Raji (cell line): ENCODE measurements around the gene KIAA1671.

ENCODE experiments used
- POLR2A ChIP-seq: IDR thresholded peaks from 2 replicates; pipeline ENCODE4 v1.6.1; 2011; ENCODE audit warnings: low read depth, low read length, control low read depth; ENCODE audit not compliant: insufficient read depth

The KIAA1671 gene

GRCh38 chr22:24951942-24952836, at the start of gene KIAA1671:
TSS of gene KIAA1671 (plus strand) at chr22:24952716. CDS start at chr22:25028000, 75,284 bp downstream.
- no peak for TF ChIP-seq POLR2A

DNA sequence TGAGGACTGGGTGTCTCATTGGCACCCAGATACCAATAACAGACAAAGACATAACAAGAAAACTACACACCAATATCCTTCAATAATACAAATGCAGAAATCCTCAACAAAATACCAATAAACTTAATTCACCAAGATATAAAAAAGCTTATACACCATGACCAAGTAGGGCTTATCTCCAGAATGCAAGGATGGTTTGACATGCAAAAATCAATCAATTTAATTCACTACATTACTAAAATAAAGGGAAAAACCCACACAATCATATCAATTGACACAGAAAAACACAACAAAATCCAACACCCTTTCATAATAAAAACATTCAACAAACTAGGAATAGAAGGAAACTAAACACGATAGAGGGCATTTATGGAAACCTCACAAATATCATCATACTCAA, 46.6 kb upstream of the KIAA1671 start:
- no peak for TF ChIP-seq POLR2A

- no peak for TF ChIP-seq POLR2A
These were observed 32.5 kb upstream of the KIAA1671 start for GRCh38 chr22:24920029-24920428.

DNA sequence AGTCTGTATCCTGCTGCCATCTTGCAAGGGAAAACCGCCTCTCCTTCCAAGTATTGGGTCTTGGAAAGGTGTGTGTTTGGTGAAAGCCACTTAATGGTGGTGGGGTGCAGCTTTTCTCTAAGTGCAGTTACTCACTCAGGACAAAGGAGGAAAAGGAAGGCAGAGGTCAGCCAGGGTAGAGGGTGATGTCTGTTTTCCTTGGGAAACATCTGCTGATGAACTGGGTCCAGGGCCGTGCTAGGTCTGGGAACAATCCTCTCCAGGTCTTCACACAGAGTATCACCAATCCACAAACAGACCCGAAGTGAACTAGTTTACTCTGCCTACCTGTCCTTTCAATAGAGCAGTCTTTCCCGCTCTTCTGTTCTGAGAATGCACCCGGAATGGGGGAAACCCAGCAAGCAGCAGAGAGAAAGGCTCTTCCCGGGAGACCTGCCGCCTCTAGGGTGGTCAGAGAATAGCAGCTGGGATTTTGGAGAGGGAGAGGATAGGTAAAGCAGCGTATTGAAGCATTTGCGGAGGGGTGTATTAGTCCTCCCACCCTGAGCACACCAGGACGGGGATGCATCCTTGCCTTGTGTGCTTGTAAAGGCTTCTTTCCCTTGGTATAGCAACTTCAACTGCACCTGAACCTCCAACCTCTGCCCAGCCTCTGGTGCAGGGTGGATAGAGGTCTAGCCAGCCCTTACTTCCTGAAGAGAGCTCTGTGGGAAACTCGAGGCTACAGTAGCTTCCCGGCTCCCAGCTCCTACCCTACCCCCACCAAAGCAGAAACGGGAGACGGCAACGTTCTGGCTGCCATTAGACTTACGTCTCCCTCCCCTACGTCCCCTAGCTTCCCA, 26.7 kb upstream of the KIAA1671 start:
- TF ChIP-seq POLR2A: no peak

DNA sequence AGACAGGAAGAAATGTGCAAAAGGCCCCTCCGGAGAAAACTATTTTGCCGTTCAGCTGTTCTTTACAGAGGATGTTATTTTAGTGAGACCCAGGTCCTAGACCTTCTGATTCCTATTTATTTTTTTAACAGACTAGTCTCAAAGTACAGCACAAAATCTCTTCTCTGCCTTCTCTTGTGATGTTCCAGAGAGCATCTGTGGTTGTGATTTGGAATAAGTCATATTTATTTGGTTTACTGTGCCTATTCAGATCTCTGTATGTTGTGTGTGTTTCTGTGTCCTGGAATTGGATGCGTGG, 26.1 kb upstream of the KIAA1671 start:
- TF ChIP-seq POLR2A: no peak

DNA sequence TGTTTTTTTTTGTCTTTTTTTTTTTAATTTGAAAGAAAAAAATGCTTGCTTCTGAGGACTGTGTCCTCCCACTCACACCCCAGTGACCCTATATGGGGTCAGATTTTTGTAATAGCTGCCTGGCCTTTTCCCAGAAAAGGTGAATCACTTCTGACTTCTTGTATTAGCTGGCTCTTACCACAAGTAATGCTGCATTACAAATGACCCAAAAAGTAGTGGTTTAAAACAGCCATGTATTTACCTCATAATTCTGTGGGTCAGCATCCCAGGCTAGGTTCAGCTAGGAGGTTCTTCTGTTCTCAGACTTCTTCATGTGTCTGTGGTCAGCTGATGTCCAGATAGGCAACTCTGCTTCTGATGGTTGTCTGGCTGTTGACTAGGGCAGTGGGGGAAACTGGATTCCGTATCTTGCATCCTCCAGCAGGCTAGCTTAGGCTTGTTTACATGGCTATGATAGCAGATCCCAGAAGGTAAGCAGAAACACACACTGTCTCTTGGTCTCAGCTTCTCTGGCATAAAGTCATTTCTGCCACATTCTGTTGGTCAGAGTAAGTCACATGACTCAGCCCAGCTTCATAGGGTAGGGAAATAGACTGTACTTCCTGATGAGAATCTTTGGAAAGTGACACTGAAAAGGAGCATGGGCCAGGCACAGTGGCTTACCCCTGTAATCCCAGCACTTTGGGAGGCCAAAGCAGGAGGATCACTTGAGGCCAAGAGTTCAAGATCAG, 25.5 kb upstream of the KIAA1671 start:
- TF ChIP-seq POLR2A: no peak

DNA sequence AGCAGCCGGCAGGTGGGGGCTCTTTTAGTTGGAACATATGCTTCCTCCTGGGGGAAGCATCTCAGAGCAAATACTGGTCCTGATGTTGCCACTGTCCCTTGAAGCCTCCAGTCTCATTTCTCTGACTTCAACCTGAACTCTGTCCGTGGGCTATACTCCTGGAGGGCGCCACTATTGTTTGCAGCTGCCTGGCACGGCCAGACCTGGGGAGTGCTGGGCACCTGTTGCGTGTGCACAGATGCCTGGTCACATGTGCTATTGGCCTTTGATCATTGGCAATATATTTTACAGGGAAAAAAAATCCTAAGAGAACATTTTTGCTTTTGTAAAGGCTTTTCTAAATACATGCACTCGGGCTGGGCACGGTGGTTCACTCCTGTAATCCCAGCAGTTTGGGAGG, 24.2 kb upstream of the KIAA1671 start:
- no peak for TF ChIP-seq POLR2A

GRCh38 chr22:24930678-24931077, 21.8 kb upstream of the KIAA1671 start:
- TF ChIP-seq POLR2A: no peak

DNA sequence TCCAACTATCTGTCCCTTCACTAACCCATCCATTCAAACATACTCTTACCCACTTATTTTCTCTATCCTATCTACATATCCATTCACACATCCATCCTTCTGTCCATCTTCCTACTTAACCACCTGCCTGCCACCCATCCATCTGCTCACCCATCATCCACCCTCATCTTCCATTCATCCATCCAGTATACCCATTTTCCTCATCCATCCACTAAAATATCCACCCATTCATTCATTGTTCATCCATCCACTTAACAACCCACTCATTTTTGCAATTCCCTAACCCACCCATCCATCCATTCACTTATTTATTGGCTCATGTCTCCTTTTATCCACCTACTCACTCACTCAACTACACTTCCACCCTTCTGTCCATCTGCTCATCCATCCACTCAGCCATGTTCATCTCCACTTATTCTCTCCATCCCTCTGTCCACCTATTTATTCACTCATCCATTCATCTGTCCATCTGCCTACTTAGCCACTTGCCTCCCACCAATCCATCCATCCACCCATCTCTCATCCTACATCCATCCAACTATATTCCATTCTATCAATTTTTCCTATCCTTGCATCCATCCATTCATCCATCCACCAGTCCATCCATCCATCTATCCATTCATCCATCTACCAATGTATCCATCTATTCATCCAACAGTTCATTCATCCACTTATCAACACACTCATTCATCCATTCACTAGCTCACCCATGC, 16.6 kb upstream of the KIAA1671 start:
- TF ChIP-seq POLR2A: no peak

DNA sequence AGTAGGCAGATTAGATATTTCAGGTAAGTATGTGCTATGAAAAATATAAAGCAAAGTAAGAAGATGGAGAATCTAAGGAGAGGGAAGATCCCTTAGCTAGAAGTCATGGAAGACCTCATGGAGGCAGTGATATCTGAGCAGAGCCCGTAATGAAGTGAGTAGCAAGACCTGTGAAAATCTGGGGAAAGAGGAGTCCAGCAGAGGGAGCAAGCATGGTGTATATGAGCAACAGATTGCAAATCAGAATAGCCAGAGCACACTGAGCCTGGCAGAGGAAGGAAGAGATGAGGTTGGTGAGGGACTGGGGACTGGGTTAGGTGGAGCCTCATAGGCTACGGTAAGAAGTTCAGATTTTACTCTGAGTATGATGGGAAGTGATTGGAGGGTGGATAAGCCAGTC, 15.4 kb upstream of the KIAA1671 start:
- TF ChIP-seq POLR2A: no peak

GRCh38 chr22:24938741-24939341, 13.7 kb upstream of the KIAA1671 start:
- TF ChIP-seq POLR2A: no peak

DNA sequence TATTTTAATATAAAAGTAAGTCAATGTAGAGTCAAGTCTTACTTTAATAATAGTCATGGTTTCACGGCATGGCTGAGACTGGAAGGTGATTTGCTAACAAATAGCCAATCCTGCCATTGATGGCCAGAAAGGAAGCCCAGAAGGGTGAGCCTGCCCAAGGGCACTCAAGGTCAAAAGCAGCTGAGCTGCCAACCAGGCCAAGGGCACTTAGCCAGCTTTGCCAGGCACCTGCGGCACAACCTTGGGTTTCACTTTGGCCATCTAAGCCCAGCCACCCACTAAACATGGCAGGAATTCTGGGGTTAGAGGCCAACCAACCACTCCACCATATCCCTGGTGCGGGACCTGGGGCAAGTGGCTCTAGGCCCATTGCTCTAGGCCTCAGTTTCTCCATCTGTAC, 10.2 kb upstream of the KIAA1671 start:
- TF ChIP-seq POLR2A: no peak

DNA sequence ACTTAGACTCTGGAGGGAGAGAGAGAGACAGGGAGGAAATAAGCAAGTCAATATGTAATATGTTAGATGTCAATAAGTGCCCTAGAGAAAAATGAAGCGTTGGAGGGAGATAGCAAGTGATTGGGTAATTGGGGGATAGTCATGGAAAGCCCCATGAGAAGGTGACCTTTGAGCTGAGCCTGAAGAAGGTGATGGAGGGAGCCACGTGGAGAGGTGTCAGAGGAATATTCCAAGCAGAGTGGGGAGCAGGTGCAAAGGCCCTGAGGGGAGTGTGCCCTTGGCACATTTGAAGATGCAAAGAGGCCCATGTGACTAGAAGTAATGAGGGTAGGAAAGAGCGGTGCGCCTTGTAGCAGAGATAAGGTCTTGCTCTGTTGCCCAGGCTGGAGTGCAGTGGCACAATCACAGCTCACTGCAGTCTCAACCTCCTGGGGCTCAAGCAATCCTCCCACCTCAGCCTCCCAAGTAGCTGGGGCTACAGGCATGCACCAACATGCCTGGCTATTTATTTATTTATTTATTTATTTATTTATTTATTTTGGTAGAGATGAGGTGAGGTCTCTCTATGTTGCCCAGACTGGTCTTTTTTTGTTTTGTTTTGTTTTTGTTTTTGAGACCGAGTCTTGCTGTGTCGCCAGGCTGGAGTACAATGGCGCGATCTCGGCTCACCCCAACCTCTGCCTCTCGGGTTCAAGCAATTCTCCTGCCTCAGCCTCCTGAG, 8.1 kb upstream of the KIAA1671 start:
- no peak for TF ChIP-seq POLR2A

DNA sequence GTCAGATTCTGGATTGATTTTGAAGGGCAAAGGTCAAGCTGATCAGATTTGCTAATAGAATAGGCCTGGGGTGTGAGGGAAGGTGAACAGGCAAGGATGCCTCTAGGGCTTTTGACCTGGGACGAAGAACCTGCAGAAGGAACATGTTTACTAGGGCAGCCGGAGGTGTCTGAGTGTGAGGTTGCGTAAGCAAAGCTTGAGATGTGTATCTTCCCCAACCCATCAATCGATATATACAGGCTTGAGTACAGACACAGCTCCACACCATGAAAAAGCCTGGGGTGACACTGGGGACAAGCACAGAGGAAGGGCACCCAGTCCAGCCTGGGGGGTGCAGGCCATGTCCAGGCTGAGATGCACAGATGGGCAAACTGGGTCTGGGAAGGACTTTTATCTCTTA, 7.1 kb upstream of the KIAA1671 start:
- TF ChIP-seq POLR2A: no peak
